IPS DF 19.7 (cell line): Measurements from ENCODE around the gene CSF1.

ENCODE experiments used
- DNase-seq: peaks from one replicate; pipeline ENCODE4 v3.0.0-alpha.2; 2013; ENCODE audit warnings: low read depth, low spot score

The CSF1 gene

GRCh38 chr1:109882288-109883245, 28.1 kb upstream of the CSF1 start:
- no peak for DNase-seq

GRCh38 chr1:109883248-109883955, 27.2 kb upstream of the CSF1 start:
- DNase-seq: no peak

- no peak for DNase-seq
Observed at GRCh38 chr1:109884242-109884891, 26.3 kb upstream of the CSF1 start.

GRCh38 chr1:109885589-109885988, 25.1 kb upstream of the CSF1 start:
- DNase-seq: no peak

GRCh38 chr1:109886827-109887226, 23.8 kb upstream of the CSF1 start:
- DNase-seq: no peak

- DNase-seq: no peak
Observed at GRCh38 chr1:109887271-109887670, 23.4 kb upstream of the CSF1 start.

GRCh38 chr1:109887884-109888283, 22.8 kb upstream of the CSF1 start:
- no peak for DNase-seq

- DNase-seq: no peak
Observed at GRCh38 chr1:109889094-109889493, 21.6 kb upstream of the CSF1 start.

- DNase-seq: no peak
Observed at GRCh38 chr1:109890115-109890953, 20.3 kb upstream of the CSF1 start.

- DNase-seq: no peak
Observed at GRCh38 chr1:109891930-109892329, 18.7 kb upstream of the CSF1 start.

- DNase-seq: no peak
Observed at GRCh38 chr1:109892561-109893368, 17.9 kb upstream of the CSF1 start.

GRCh38 chr1:109893532-109894171, 17.0 kb upstream of the CSF1 start:
- no peak for DNase-seq

GRCh38 chr1:109894823-109895719, 15.6 kb upstream of the CSF1 start:
- no peak for DNase-seq

- no peak for DNase-seq
Observed at GRCh38 chr1:109895720-109896504, 14.7 kb upstream of the CSF1 start.

GRCh38 chr1:109896681-109897080, 14.0 kb upstream of the CSF1 start:
- DNase-seq: no peak

GRCh38 chr1:109897259-109897955, 13.2 kb upstream of the CSF1 start:
- no peak for DNase-seq

GRCh38 chr1:109898842-109899241, 11.8 kb upstream of the CSF1 start:
- no peak for DNase-seq

GRCh38 chr1:109901141-109901523, 9.5 kb upstream of the CSF1 start:
- DNase-seq: no peak
